ENCODE data around the gene ZBTB21. TPM values are rescaled to one million over a fixed set of nuclear protein-coding genes. Genes with fewer than 3 reads are reported as not detected.

The ZBTB21 gene
- total and polyA plus RNA-seq, 2 of the 8 experiments (the other 6 are each of a cell fraction or from before 2014, with no cell fraction given): 3.9 to 17.8 TPM

DNA sequence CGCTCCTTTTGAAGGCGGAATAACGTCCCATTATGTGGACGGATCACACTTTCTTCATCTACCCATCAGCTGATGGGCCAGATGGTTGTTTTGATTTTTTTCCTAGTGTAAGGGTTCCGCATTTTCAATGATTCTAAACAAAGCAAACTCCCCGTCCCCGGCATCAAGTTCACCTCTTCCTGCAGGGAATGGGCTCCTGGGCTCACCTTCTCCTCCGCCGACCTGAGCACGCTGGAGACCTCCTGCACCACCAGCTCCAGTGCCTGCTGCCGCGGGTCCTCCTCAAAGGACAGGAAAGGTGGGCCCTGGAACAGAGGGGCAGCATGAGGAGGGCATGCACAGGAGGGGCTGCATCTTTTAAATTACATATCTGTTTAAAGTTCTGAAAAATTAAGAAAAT is 68.2 kb downstream of the ZBTB21 start:
- DNase-seq (ENCODE audit: low read depth in 1 of 2, low spot score in 2 of 2) (no peak), FAIRE-seq (no peak)
- no peak overlapping the region for H3K23ac ChIP-seq (ENCODE audit: insufficient read length)
- H3K9me3 ChIP-seq (ENCODE audit: insufficient read depth in 2 of 2, low read depth in 1 of 2, low read length in 1 of 2): no peaks in the 10 kb centered on the region
- H3K4ac ChIP-seq (replicated peaks; ENCODE audit: insufficient read length, low read depth, low read length): no peak overlapping the region
- TF ChIP-seq RFX5 (IDR thresholded peaks at IDR 0.05; ENCODE audit: borderline replicate concordance, low read depth, low read length): no peak
- no peak for TF ChIP-seq RBBP5 (IDR thresholded peaks at IDR 0.05; ENCODE audit: borderline replicate concordance, low read depth, low read length)
- TF ChIP-seq KDM1A (IDR thresholded peaks at IDR 0.05; ENCODE audit: borderline replicate concordance, low read length): no peak
- no peak for TF ChIP-seq CBX8 (IDR thresholded peaks at IDR 0.05; ENCODE audit: borderline replicate concordance, low read depth, low read length)
- H3K4me2 ChIP-seq (ENCODE audit: insufficient read depth in 1 of 2, low read depth in 2 of 2, low read length in 2 of 2): no peak overlapping the region
- H2AK5ac ChIP-seq (ENCODE audit: low read depth, low read length): no peak overlapping the region
- no peak overlapping the region for H2BK120ac ChIP-seq (replicated peaks; ENCODE audit: low read depth, low read length)
- H3K4me3 ChIP-seq (ENCODE audit: extremely low read depth in 1 of 4, insufficient read depth in 2 of 4, low read depth in 3 of 4, low read length in 4 of 4): no peak overlapping the region
- H3K23me2 ChIP-seq (ENCODE audit: low read depth, low read length): no peaks in the 10 kb centered on the region
- no peak overlapping the region for H3K9ac ChIP-seq (replicated peaks in 1 of 4; ENCODE audit: extremely low read depth in 1 of 4, low read depth in 3 of 4, low read length in 3 of 4)
- H3K56ac ChIP-seq (replicated peaks; ENCODE audit: insufficient read length, low read depth, low read length): no peak overlapping the region
- no peak overlapping the region for H4K91ac ChIP-seq (replicated peaks; ENCODE audit: insufficient read length, low read length)
- no peaks in the 10 kb centered on the region for H3K36me3 ChIP-seq (ENCODE audit: control insufficient read depth in 2 of 4, insufficient read depth in 4 of 4, low read length in 3 of 4)
- no peak overlapping the region for H2BK20ac ChIP-seq (ENCODE audit: low read length)
- no peak overlapping the region for H3K27ac ChIP-seq (ENCODE audit: low read depth, low read length)
- H3K79me1 ChIP-seq (ENCODE audit: low read depth, low read length): no peaks in the 10 kb centered on the region
- H4K20me1 ChIP-seq (replicated peaks in 1 of 2; ENCODE audit: control insufficient read depth in 1 of 2, insufficient read depth in 2 of 2, low read length in 2 of 2): no peaks in the 10 kb centered on the region
- CTCF ChIA-PET (ENCODE audit: partially characterized antibody): interaction anchor here (0.9 kb wide), 1 partner anchor 77 kb away, joined by 3 read pairs; no protein-coding TSS in a partner anchor
- H2BK15ac ChIP-seq (ENCODE audit: low read length): no peak overlapping the region
- H3K18ac ChIP-seq (ENCODE audit: extremely low read depth, low read length): no peak overlapping the region
- no peaks in the 10 kb centered on the region for H3K27me3 ChIP-seq (replicated peaks in 1 of 4; ENCODE audit: control insufficient read depth in 3 of 4, extremely low read depth in 1 of 4, insufficient read depth in 3 of 4, low read length in 3 of 4)
- no peak overlapping the region for H3K14ac ChIP-seq (ENCODE audit: insufficient read length)
- no peak overlapping the region for H2BK12ac ChIP-seq (ENCODE audit: low read depth, low read length)
- no peak overlapping the region for H4K5ac ChIP-seq (ENCODE audit: insufficient read length, low read depth, low read length)
- POLR2A ChIA-PET (ENCODE audit: partially characterized antibody): no interaction called here
- peaks cover 0 to 6% (median 0%) of the 10 kb centered on the region in 4 experiments; a peak in 2 of 7 replicates for H3K4me1 ChIP-seq (replicated peaks in 1 of 4; ENCODE audit: control insufficient read depth in 3 of 4, insufficient read depth in 4 of 4, low read length in 3 of 4)
- H2AFZ ChIP-seq (ENCODE audit: low read length): no peak overlapping the region
- H4K8ac ChIP-seq (ENCODE audit: extremely low read depth, insufficient read depth, low read length): no peak overlapping the region
- peaks cover 0 to 9% of the 10 kb centered on the region in 2 experiments; a peak in 1 of 4 replicates for H3K79me2 ChIP-seq (ENCODE audit: control insufficient read depth in 1 of 2, insufficient read depth in 2 of 2, low read length in 2 of 2)
- no peak overlapping the region for H2BK5ac ChIP-seq (ENCODE audit: low read depth, low read length)
- 92% methylated on average over 12 of the region's 12 CpGs; no CpG with 5 or more reads in 1 of the 2 experiments for WGBS, 2 experiments (ENCODE audit: extremely low coverage in 1 of 2, insufficient coverage in 1 of 2, insufficient read length in 1 of 2, insufficient replicate concordance in 2 of 2, low coverage in 1 of 2, low lambda C conversion rate in 2 of 2, missing lambda C conversion rate in 1 of 2)
